ENCODE measurements around the gene OXA1L.
"Not testable (repeated sequence)": the region's sequence is repeated elsewhere in the genome, so short reads cannot be mapped to it uniquely, and the experiment has no call there.

Gene OXA1L

GRCh38 chr14:22766457-22767322 is at the start of gene OXA1L:
Gene OXA1L (plus strand): TSS chr14:22766688. CDS start chr14:22766702, 14 bp downstream.
- DNase-seq (ENCODE audit: low read depth, low spot score), result peak; percentile 95

- no peak for DNase-seq (ENCODE audit: low read depth, low spot score)
Observed at GRCh38 chr14:22718091-22718490, 48.4 kb upstream of the OXA1L start.

DNA sequence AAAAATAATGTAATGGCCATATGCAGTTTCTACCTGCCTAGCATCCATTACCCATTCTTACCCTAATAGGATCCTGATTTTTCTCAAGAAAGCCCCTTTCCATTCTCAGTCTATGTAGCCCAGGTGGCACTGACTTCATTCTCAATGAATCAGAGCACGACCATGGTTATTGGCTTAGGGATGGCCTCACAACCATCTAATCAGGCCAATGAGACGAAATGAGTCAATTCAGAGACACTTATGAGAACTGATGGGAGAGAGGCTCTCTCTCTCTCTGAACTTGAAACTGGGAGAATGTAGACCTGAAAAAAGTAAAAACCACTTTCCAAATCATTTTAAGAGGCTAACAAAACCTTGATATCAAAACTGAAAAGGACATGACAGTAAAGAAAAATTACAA is 45.3 kb upstream of the OXA1L start:
- no peak for DNase-seq (ENCODE audit: low read depth, low spot score)

DNA sequence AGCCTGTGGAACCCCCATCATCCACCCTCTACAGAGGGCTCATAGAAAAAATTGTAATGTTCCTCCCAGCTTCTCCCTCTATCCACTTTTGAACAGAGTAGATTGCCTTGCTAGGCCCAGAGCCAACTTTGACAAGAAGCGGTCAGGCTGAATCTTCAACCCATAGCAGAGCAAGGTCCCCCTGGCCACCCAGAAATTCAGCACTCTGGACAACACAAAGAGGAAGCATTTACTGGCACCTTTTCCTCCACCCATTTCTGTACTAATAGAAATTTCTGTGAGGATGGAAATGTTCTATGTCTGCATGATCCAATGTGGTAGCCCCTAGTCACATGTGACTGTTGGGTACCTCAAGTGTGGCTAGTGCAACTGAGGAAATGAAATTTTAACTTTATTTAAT is 42.7 kb upstream of the OXA1L start:
- DNase-seq (ENCODE audit: low read depth, low spot score), result no peak

DNA sequence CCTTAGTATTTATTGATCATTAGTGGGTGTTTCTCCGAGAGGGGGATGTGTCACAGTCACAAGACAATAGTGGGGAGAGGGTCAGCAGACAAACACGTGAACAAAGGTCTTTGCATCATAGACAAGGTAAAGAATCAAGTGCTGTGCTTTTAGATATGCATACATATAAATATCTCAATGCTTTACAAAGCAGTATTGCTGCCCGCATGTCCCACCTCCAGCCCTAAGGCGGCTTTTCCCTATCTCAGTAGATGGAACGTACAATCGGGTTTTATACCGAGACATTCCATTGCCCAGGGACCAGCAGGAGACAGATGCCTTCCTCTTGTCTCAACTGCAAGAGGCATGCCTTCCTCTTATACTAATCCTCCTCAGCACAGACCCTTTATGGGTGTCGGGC is 41.6 kb upstream of the OXA1L start:
- not testable (repeated sequence) for DNase-seq (ENCODE audit: low read depth, low spot score)

GRCh38 chr14:22725374-22725773 is 41.1 kb upstream of the OXA1L start:
- not testable (repeated sequence) for DNase-seq (ENCODE audit: low read depth, low spot score)

GRCh38 chr14:22726012-22726411 is 40.5 kb upstream of the OXA1L start:
- no peak for DNase-seq (ENCODE audit: low read depth, low spot score)

GRCh38 chr14:22732062-22732461 is 34.4 kb upstream of the OXA1L start:
- DNase-seq (ENCODE audit: low read depth, low spot score), result not testable (repeated sequence)

- DNase-seq (ENCODE audit: low read depth, low spot score), result no peak
Observed at GRCh38 chr14:22733829-22734228, 32.7 kb upstream of the OXA1L start.

GRCh38 chr14:22735096-22735495 is 31.4 kb upstream of the OXA1L start:
- DNase-seq (ENCODE audit: low read depth, low spot score), result no peak

- DNase-seq (ENCODE audit: low read depth, low spot score), result not testable (repeated sequence)
Observed at GRCh38 chr14:22736384-22736783, 30.1 kb upstream of the OXA1L start.

- DNase-seq (ENCODE audit: low read depth, low spot score), result no peak
Observed at GRCh38 chr14:22737052-22737451, 29.4 kb upstream of the OXA1L start.

DNA sequence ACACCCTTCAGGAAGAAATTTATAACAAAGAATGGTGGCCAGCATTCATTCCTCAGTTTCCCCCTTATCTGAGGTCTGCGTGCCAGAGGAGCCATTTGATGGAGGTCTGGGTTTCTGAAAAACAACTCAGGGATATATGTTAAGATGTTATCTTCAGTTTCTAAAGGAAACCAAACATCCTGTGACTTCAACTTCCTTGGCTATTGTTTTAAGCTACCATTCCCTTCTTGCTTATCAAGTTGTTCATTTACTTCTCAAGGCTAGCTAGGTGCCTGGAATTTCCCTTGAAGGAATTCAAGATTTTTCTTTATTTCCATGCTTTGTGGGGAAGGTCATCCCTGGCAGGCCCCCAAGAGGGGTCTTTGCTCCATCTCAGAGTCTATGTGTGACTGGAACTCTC is 27.1 kb upstream of the OXA1L start:
- DNase-seq (ENCODE audit: low read depth, low spot score), result no peak

GRCh38 chr14:22740020-22740419 is 26.5 kb upstream of the OXA1L start:
- DNase-seq (ENCODE audit: low read depth, low spot score), result no peak

GRCh38 chr14:22747769-22748168 is 18.7 kb upstream of the OXA1L start:
- no peak for DNase-seq (ENCODE audit: low read depth, low spot score)

DNA sequence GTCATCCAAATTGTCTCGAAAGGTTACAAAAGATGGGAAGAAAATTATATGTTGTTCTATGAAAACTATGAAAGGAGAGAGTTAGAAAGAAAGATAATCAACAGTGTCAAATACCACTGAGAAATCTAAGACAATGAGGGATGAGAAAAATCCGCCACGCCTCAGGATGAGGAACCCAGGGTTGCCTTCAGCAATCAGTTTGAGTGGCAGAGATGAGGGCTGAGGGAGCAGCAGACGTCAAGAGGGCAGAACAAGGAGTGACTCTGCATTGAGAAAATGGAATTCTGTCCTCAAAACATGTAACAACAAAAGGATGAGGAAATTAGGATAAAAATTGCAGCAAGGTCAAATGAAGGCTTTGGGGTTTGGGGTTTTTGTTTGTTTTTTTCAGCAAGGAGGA is 18.3 kb upstream of the OXA1L start:
- no peak for DNase-seq (ENCODE audit: low read depth, low spot score)

DNA sequence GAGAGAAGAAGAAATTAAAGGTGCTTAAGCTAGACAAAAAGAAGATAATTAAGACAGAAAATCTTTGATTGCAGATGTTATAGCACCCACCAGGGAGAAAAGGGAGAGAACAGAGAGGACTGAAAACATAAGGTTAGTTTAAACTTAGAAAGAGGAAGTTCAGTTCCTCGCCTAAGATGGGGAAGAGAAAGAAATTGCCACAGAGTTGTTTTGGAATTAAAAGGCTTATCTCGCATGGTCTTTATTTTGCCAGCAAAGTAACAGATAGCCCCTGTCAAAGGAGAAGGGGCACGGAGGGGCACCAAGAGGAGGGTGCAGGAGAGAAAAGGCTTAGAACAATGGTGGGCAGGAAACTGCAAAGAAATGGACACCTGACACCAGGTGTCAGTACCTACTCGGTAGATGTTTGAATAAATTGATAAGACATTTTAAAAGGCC is 17.8 kb upstream of the OXA1L start:
- no peak for DNase-seq (ENCODE audit: low read depth, low spot score)

GRCh38 chr14:22752422-22752821 is 14.1 kb upstream of the OXA1L start:
- DNase-seq (ENCODE audit: low read depth, low spot score), result no peak

DNA sequence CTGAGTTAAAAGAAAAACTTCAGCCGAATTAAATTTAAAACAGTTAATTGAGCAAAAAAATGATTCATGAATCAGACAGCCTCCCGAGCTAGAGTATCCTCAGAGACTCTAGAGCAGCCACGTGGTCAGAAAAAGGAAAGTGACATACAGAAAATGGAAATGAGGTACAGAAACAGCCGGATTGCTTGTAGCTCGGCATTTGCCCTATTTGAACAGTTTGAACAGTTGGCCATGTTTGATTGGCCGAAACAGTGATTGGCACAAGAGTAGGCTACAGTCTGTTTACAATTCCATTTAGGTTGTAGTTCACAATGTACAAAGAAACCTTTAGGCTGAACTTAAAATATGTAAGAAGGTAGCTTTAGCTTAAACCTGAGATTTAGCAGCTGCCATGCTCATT is 12.9 kb upstream of the OXA1L start:
- no peak for DNase-seq (ENCODE audit: low read depth, low spot score)

DNA sequence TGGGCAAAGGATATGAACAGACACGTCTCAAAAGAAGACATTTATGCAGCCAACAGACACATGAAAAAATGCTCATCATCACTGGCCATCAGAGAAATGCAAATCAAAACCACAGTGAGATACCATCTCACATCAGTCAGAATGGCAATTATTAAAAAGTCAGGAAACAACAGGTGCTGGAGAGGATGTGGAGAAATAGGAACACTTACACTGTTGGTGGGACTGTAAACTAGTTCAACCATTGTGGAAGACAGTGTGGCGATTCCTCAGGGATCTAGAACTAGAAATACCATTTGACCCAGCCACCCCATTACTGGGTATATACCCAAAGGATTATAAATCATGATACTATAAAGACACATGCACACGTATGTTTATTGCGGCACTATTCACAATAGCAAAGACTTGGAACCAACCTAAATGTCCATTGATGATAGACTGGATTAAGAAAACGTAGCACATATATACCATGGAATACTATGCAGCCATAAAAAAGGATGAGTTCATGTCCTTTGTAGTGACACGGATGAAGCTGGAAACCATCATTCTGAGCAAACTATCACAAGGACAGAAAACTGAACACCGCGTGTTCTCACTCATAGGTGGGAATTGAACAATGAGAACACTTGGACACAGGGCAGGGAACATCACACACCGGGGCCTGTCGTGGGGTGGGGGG is 8.4 kb upstream of the OXA1L start:
- DNase-seq (ENCODE audit: low read depth, low spot score), result not testable (repeated sequence)

DNA sequence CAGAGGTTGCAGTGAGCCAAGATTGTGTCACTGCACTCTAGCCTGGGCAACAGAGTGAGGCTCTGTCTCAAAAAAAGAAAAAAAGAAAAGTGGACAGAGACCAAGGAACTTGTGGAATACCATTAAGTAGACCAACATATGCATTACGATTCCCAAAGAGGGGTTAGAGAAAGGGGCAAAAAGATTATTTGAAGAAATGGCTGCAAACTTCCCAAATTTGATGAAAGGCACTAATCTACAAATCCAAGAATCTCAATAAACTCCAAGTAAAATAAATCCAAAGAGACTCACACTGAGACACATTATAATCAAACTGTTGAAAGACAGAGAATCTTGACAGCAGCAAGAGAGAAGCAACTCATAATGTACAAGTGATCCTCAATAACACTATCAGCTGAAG is 4.8 kb upstream of the OXA1L start:
- no peak for DNase-seq (ENCODE audit: low read depth, low spot score)

- DNase-seq (ENCODE audit: low read depth, low spot score), result peak; percentile 61
Observed at GRCh38 chr14:22764382-22764781, 2.1 kb upstream of the OXA1L start.

- DNase-seq (ENCODE audit: low read depth, low spot score), result no peak
Observed at GRCh38 chr14:22767323-22767589, 768 bp downstream of the OXA1L start.

All from ELF-1 (cell line).